HG02763 (cell line): Measurements from ENCODE around the gene EPX.
"Not testable (repeated sequence)": the region's sequence is repeated elsewhere in the genome, so short reads cannot be mapped to it uniquely, and the experiment has no call there.

Experiments used
- ATAC-seq: cut with Tn5 transposase; IDR thresholded peaks from one replicate; pipeline ENCODE4 v1.9.1; 2021; ENCODE audit warnings: mild to moderate bottlenecking, moderate library complexity; ENCODE audit not compliant: unreplicated experiment

EPX gene, protein sequence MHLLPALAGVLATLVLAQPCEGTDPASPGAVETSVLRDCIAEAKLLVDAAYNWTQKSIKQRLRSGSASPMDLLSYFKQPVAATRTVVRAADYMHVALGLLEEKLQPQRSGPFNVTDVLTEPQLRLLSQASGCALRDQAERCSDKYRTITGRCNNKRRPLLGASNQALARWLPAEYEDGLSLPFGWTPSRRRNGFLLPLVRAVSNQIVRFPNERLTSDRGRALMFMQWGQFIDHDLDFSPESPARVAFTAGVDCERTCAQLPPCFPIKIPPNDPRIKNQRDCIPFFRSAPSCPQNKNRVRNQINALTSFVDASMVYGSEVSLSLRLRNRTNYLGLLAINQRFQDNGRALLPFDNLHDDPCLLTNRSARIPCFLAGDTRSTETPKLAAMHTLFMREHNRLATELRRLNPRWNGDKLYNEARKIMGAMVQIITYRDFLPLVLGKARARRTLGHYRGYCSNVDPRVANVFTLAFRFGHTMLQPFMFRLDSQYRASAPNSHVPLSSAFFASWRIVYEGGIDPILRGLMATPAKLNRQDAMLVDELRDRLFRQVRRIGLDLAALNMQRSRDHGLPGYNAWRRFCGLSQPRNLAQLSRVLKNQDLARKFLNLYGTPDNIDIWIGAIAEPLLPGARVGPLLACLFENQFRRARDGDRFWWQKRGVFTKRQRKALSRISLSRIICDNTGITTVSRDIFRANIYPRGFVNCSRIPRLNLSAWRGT

DNA sequence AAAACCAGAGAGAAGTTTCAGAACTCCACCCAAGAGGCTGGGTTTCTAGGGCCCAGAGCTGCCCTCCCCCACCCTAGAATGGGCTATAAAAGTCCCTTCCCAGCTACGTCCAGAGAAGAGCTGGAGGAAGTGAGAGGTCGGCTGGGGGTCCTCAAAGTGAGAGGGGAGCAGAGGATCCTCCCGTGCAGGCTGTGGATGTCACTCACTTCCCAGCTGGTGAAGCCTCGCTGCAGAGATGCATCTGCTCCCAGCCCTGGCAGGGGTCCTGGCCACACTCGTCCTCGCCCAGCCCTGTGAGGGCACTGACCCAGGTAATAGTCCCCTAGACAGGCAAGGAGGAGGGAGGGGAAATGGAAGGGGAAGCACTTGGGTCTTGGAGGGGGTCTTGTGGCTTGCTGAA, at the start of gene EPX:
Gene EPX (plus strand): TSS at position 115 of the 400 bp plus-strand sequence. CDS start 121 bp downstream, at position 236.
- no peak for ATAC-seq

DNA sequence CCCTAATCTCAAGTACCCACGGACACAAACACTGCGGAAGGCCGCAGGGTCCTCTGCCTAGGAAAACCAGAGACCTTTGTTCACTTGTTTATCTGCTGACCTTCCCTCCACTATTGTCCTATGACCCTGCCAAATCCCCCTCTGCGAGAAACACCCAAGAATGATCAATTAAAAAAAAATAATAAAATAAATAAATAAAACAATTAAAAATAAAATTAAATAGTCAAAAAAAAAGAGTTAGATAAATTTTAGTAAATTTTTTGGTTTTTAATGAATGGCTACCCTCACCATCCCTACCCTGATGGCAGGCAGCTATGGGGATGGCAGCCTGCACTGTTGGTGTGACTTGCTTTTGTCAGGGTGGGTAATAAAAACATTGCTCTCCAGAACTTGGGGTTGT, 49.2 kb upstream of the EPX start:
- not testable (repeated sequence) for ATAC-seq

DNA sequence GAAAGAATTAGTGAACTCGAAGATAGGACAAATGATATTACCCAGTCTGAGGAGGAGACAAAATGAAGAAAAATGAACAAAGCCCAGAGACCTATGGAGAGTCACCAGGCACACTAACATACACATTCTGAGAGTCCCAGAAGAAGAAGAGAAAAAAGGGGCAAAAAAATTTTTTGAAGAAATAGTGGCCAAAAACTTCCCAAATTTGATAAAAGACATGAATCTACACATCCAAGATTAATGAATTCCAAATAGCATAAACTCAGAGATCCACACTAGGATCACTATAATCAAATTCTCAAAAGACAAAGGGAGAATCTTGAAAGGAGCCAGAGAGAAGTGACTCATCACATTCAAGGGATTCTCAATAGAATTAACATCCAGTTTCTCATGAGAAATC, 47.7 kb upstream of the EPX start:
- no peak for ATAC-seq

DNA sequence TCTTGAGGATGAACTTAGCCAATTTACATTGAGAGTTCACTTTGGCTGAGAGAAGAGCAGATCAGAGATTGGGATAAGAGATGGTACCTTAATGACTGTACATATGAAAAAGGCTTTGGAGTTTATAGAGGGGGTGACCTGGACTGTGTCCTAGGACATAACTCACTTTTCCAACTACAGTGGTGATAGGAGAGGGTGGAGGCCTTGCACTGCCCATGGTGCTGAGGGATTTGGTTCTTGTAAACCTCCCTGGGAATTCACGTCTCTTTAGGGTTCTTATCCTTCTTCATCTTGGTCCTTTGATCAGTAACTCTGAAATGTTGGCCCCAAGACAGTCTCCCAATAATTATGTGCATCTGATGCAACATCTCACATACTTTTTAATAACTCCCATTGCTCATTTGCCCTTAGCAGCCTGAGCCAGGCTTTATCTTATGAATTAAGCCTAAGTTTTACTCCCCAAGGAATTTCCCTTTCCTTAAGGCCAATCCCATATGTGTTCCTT, 44.5 kb upstream of the EPX start, which contains the start of gene OR4D1:
Gene OR4D1 (plus strand): TSS at position 455 of the 505 bp plus-strand sequence. CDS start 6,770 bp downstream, outside the sequence.
- ATAC-seq, result no peak

DNA sequence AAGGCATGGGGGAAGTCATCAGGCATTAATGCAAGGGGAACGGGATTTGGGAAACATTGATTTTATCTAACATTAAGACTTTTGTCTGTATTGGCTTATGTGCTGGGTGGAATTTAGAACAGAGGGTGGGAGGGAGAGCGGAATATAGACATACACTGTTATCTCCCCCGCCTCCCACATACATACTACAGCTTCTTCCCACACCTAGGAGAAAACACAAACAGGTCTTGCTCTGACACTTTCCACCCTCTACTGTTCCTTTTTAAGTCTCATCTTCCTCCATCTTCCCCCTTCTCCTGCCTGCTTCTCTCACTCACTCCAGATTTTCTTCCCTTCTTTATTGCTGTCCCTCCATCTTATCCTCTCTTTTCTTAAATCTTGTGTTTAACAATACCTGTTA, 43.9 kb upstream of the EPX start:
- ATAC-seq, result no peak

DNA sequence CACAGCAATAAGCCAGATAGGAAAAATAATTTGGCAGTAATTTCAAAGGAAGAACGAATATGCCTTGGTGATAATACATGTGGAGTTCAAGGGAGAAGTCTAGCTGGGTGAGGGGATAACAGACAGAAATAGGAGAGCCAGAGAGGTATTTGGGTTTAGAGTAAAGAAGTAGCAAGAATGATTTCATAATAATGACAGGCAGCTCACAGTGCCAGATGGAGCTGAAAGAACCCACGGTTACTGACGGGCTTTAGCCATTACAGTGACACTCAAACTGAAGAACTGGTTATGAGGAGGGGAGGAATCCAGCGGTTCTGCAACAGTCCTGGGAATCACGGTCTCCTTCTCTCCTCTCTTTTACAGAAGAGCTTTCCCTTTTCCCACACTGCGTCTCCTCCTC, 42.1 kb upstream of the EPX start:
- no peak for ATAC-seq

DNA sequence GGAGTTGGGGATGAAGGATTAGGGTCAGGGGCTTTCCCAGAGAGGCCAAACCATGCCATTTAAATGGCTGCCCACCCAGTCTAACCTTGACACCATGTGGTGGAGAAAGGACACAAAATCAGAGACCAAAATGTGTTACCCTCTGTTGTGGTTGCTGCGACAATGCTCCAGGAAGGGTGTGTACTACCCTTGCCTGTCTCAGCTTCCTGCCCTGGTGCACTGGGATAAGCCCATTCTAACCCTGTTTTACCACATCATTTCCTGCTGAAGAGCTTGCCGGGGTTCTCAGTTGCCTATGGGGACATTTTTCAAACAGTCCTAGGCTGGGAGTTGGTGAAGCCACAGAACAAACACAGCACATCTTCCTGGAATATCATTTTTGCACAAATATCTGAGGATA, 39.5 kb upstream of the EPX start:
- no peak for ATAC-seq

DNA sequence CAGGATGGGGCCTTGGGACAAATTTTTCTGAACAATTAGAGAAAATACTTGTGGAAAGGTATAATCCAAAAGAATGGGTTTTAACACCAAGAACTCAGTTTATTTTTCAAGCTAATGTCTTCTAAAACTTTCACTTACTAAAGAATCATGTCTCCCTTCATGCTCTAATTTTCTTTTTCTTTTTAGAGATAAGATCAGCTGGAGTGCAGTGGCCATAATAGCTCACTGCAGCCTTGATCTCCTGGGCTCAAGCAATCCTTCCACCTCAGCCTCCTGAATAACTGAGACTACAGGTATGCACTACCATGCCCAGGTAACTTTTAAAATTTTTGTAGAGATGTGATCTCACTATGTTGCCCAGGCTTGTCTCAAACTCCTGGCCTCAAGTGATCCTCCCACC, 38.9 kb upstream of the EPX start:
- ATAC-seq, result no peak

DNA sequence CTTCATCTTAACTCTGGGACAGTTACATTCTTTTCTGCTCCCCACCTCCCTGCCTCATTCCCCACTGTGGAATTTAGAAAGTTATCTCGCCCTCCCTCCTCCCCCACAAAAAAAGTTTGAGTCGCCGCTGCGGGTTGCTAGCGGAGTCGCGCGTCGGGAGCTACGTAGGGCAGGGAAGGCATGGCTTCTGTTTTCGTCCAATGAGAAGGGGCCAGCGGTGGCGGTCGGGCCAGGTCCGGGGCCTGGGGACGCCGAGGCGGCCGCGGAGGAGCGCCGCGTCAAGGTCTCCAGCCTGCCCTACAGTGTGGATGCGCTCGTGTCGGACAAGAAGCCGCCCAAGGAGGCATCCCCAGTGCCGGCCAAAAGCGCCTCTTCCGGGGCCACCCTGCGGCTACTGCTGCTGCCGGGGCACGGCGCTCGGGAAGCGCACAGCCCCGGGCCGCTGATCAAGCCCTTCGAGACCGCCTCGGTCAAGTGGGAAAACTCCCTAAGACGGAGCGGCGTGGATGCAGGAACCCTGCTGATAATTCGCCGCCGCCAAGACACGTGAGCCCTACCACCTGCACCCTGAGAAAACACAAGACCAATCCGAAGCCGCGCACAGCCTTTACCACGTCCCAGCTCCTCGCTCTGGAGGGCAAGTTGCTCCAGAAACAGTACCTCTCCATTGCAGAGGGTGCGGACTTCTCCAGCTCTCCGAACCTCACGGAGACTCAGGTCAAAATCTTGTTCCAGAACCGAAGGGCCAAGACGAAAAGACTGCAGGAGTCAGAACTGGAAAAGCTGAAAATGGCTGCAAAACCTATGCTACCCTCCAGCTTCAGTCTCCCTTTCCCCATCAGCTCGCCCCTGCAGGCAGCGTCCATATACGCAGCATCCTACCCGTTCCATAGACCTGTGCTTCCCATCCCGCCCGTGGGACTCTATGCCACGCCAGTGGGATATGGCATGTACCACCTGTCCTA, 35.4 kb upstream of the EPX start:
- ATAC-seq, result no peak

DNA sequence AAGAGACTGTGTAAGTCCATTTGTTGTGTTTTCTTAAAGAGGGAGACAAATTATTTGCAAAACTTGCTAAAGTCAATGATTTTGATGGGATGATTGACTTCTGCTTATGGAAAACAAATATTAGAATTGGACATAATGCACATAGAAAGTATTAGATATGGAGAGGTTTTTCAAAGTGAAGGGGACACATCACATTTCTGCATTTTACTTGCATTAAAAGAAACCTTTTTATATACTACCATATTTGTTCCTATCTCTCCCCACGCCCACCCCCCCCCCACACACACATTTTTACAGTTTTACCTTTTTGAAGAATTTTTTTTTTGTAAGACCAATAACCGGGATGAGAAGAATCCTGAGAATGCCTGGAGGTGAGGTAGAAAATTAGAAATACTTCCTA, 34.3 kb upstream of the EPX start:
- ATAC-seq, result no peak

DNA sequence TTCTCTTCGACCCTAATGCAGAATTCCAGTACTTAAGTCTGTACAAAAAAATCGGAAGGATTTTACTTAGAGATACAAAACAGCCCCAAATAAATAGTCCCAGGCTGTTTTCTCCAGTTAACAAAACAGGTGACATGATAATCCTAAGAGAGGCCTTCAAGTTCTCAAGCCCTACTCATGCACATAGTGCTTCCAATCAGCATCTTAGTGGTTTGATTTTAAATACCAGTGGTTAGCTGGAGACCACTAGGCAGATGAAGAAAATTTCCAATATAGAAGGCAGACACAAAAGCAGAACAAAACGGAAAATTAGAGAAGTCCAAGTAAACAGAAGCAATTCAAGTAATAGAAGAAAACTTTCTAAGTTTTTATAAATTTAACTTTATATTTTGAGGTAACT, 31.0 kb upstream of the EPX start:
- ATAC-seq, result no peak

DNA sequence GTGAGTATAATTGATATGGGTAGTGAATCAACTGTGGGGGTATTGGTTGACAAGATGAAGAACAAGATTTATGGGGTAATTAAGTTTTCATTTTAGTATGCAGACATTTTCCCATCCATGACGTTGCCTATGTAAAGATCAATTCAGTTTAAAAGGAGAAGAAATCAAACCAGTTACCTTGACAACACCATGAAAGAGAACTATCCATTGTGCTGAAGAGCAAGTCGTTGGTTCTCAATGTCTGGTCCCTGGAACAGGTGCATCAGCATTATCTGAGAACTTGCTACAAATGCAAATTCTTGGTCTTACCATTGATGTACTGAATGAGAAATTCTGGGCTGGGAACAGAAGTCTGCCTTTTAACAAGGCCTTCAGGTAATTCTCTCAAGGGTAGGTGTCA, 26.5 kb upstream of the EPX start:
- no peak for ATAC-seq

DNA sequence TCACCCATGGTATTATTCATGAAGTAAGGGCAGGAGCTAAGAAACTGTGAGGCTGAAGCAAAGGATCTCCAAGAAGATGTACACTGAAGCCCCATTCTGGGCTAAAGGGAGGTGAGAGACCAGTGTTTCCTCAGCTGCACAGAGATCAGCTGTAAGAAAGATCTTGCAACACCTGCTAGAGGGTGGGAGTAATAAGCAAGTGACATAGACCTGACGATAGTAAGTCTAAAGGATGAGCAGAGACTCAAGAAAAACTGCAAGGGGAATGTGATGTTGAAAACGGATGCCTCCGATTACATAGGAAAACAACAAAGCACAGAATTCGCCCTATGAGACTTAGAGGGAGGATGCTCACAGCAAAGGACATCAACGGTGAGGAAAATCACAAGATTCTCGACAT, 25.8 kb upstream of the EPX start, which contains the start of gene OR4D2:
Gene OR4D2 (plus strand): TSS at position 301 of the 400 bp plus-strand sequence. CDS start 2,674 bp downstream, outside the sequence.
- ATAC-seq, result no peak

DNA sequence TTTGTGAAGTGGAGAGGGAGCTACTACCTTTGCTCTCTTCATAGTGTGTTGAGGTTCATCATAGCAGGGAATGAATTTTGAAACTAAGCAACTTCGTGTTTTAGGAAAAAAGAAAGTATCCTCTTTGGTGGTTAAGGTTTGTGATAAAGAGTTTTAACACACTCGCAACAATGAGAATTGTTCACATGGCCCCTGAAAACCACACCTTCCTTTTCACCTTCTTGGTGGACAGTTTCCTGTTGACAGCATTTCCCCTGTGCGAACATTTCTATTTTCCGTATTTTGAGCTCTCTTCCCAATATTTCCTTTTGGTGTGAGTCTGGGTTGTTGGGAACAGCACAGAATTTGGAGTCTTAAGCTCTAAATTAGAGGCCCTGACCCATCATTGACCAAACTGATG, 21.9 kb upstream of the EPX start:
- ATAC-seq, result no peak

DNA sequence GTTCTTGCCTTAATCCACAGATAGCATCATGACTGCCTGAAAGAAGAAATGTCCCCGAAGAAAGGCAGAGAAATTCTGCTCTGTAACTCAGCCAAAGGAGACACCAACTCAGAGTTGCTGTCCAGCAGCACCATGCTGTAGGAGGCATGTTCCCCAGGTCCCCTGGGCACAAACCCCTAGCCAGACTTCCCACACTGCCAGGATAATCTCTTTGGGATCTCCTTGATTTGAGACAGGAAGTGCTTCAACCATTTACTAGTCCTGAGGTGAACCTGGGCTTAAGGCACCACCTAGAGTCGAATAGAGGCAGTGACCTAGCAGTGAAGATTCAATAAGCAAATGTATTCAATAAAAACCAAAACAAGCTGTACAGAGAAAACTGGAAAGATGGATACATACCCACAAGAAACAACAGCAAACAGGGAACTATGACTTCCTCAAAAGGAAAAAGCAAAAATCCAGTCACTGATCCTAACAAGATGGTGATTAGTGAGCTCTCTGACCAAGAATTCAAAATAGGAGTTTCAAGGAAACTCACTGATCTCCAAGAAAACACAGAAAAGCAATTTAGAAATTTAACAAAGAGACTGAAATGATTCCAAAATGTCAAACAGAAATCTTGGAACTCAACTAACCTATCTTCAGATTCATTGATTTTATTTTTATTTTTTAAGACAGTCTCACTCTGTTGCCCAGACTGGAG, 20.0 kb upstream of the EPX start:
- ATAC-seq, result no peak

DNA sequence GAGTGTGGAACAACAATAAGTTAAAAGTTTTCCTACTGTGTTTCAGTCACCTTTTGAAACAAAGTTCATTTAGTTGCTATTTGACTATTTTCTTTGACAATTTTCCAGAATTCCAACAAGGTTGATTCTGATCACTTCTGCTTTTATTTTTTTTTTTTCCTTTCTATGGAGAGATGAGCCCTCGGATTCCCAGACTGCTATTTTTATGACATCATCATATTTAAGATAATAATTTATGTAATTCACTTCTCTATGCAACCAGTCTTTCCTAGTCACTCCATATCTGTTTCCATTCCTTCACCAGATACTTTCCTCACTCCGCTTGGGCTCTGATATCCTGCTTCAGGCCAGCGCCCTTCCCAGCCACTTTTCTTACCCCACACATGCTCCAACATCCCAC, 17.7 kb upstream of the EPX start:
- no peak for ATAC-seq

DNA sequence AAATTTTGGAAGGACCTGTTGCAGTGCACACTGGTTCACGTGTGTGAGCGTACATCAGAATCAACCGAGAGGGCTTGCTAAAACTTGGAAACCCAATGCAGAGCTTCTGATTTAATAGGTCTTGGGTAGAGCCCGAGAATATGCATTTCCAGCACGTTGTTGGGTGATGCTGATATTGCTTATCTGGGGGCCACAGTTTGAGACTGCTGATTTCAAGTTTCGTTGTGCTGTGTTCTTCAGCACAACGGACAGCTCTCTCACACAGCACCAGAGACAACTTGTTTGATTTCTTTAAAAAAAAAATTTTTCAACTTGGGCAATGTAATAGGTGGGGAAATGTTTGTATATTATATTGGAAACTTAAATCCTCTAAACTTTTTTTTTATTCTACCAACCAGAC, 16.3 kb upstream of the EPX start:
- ATAC-seq, result no peak

DNA sequence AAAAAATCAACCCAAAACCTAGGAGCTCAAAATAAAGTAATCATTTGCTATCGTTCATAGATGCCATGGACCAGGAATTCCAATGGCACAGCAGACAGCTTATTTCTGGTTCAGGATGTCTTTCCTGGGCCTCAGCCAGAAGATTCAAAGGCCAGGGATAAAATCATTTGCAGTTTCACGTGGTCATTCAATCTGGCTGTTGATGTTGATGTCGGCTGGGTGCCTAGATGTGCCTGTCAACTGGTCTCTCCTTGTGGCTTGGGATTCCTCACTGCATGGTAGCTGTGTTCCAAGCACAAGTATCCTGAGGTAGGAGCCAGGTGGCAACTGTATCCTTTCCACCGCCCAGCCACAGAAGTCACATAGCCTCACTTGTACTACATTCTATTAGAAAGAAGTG, 10.7 kb upstream of the EPX start:
- no peak for ATAC-seq

DNA sequence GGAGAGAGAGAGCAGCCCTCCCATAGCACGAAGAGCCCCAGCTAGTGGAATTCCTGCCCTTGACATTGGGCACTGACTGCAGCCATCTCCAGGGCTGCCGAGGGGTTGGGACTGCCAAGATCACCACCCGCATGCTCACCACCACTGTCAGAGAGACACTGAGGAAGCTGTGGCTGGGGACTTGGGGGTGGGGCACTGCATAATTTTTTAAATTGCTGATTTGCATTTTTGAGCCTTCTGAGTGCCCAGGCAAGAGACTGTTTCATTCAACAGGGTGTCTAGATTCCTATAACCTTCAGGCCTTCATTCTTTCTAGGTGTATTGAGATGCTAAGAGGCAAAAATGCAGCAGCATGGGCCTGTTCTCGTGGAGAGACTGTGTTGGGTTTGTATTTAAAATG, 9.0 kb upstream of the EPX start:
- no peak for ATAC-seq

DNA sequence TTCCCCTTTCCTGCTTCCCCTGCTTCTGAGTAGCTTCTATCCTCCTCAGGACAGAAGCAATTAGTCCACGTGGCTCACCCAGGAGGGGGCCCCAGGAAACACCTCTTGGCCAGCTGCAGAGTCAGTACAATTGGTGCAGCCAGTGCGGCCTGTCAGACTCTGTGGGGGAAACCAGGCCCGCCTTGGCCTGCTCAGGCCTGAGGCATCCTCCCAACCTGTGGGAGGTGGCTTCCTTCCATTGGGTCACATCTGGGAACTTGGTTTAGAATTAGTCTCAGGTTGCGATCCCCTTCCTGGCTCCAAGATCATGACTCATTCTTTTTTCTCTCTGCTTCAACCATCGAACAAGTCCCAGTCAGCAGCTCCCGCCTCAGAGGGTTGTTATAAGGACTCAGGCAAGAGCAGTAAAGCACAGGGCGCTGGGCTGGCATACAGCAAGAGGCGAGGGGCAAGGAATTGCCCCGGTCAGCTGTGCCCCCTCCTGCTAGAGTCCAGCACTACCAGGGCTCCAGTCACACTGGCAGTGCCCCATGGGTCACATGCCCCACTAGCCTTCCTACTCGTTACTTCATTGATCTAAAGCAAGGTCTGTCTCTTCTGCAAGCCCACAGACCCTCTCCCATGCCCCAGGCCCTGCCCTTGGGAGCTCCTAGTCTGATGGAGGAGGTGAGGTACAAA, 8.1 kb upstream of the EPX start:
- no peak for ATAC-seq
